Measurements from ENCODE around the gene SRGAP1.

Gene SRGAP1

DNA sequence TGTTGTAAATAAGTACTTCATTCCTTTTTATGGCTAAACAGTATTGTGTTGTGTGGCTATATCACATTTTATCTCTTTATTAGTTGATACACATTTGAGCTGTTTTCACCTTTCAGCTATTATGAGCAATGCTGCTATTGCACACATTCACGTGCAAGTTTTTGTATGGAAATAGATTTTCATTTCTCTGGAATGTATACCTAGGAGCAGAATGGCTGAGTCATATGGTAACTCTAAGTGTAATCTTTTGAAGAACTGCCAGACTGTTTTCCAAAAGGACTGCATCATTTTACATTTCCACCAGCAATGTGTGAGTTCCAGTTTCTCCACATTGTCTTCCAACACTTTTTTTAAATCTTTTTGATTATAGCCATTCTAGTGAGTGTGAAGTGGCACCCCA lies 134.0 kb downstream of the SRGAP1 start:
- no peak overlapping the region for H3K27ac ChIP-seq (ENCODE audit: extremely low read depth, low read depth, low read length)
- H3K36me3 ChIP-seq (ENCODE audit: control insufficient read depth in 2 of 2, insufficient read depth in 1 of 2, low read length in 2 of 2): no peaks in the 10 kb centered on the region
- POLR2A ChIA-PET: interaction anchor here (0.6 kb wide), 1 partner anchor 19 kb away, joined by 5 read pairs; no protein-coding TSS in a partner anchor
- H3K4me3 ChIP-seq (ENCODE audit: low read depth, low read length): no peak overlapping the region
- TF ChIP-seq, protein P1, sequence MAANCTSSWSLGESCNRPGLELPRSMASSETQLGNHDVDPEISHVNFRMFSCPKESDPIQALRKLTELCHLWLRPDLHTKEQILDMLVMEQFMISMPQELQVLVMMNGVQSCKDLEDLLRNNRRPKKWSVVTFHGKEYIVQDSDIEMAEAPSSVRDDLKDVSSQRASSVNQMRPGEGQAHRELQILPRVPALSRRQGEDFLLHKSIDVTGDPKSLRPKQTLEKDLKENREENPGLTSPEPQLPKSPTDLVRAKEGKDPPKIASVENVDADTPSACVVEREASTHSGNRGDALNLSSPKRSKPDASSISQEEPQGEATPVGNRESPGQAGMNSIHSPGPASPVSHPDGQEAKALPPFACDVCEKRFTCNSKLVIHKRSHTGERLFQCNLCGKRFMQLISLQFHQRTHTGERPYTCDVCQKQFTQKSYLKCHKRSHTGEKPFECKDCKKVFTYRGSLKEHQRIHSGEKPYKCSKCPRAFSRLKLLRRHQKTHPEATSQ (tag by site-specific recombination; IDR thresholded peaks at IDR 0.05): no peak
- TF ChIP-seq ZNF677 (tag by site-specific recombination; IDR thresholded peaks at IDR 0.05) (0 out of 2 replicates have a peak, but pooled peaks have one; percentile 15), ZNF140 (tag by site-specific recombination; IDR thresholded peaks at IDR 0.05) (no peak)
- H3K4me1 ChIP-seq (ENCODE audit: control insufficient read depth, insufficient read depth, low read length): no peaks in the 10 kb centered on the region
- CTCF ChIA-PET: interaction anchor here (0.7 kb wide), 1 partner anchor 147 kb away, joined by 4 read pairs; no protein-coding TSS in a partner anchor
- H3K9me3 ChIP-seq (ENCODE audit: control insufficient read depth, insufficient read depth, low read depth, low read length): no peaks in the 10 kb centered on the region

DNA sequence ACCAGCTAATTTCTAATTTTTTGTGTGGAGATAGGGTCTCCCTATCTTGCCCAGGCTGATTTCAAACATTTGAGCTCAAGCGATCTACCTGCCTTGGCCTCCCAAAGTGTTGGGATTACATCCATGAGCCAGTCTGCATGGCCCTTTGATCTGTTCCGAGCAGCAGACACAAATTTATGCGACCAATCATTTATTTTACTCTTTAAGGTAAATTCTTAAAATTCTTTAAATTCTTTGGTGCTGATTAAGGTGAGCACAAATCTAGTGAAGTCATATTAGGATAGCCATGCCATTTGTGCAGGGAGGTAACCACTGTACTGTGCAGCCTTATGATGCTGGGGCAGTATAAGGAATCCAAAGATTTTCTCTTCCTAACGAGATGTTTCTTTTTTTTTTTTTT lies 135.7 kb downstream of the SRGAP1 start:
- no peaks in the 10 kb centered on the region for H3K4me1 ChIP-seq (ENCODE audit: control insufficient read depth, insufficient read depth, low read length)
- no peak overlapping the region for H3K4me3 ChIP-seq (ENCODE audit: low read depth, low read length)
- ChIA-PET POLR2A (no interaction called here), CTCF (no interaction called here)
- TF ChIP-seq ZNF610 (tag by site-specific recombination; IDR thresholded peaks at IDR 0.05; ENCODE audit: borderline replicate concordance): no peak
- TF ChIP-seq ZNF155 (tag by site-specific recombination; IDR thresholded peaks at IDR 0.05): no peak
- TF ChIP-seq ZNF19 (tag by site-specific recombination; IDR thresholded peaks at IDR 0.05; ENCODE audit: low read depth): no peak
- TF ChIP-seq ZNF112 (tag by site-specific recombination; IDR thresholded peaks at IDR 0.05): no peak
- no peak for TF ChIP-seq PRDM1 (tag by site-specific recombination; IDR thresholded peaks at IDR 0.05)
- TF ChIP-seq GLI4 (tag by site-specific recombination; IDR thresholded peaks at IDR 0.05): no peak
- no peak for TF ChIP-seq GFI1B (tag by site-specific recombination; IDR thresholded peaks at IDR 0.05)
- no peak for TF ChIP-seq ZNF596 (tag by site-specific recombination; IDR thresholded peaks at IDR 0.05)
- TF ChIP-seq SALL2 (tag by site-specific recombination; IDR thresholded peaks at IDR 0.05; ENCODE audit: borderline replicate concordance): no peak
- TF ChIP-seq TRIM28 (IDR thresholded peaks at IDR 0.05; ENCODE audit: borderline replicate concordance, low read length): no peak
- TF ChIP-seq ZBTB20 (tag by site-specific recombination; IDR thresholded peaks at IDR 0.05): no peak
- TF ChIP-seq ZNF311 (tag by site-specific recombination; IDR thresholded peaks at IDR 0.05; ENCODE audit: borderline replicate concordance): no peak
- no peak overlapping the region for H3K27ac ChIP-seq (ENCODE audit: extremely low read depth, low read depth, low read length)
- no peaks in the 10 kb centered on the region for H3K9me3 ChIP-seq (ENCODE audit: control insufficient read depth, insufficient read depth, low read depth, low read length)
- no peaks in the 10 kb centered on the region for H3K36me3 ChIP-seq (ENCODE audit: control insufficient read depth in 2 of 2, insufficient read depth in 1 of 2, low read length in 2 of 2)

DNA sequence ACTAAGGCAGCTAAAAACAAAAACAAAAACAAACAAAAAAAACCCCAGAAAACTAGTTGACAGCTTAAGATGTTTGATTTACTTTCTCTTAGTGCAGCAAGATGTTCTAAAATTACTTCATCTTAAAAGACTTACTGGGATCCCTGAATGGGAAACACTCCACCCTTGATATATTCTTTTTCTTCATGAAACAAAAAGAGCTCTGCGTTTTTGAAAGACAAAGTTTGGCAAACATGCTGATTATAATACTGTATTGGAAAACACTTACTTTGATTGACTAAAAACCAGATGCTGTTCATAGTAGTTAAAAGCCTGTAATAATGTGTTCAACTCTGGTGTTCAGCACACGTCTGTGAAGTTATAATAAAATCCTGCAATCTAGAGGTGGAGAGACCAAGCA lies 136.8 kb downstream of the SRGAP1 start:
- Histone ChIP-seq H3K4me1 (ENCODE audit: control insufficient read depth, insufficient read depth, low read length) (no peaks in the 10 kb centered on the region), H3K4me3 (ENCODE audit: low read depth, low read length) (no peak overlapping the region), H3K27ac (ENCODE audit: extremely low read depth, low read depth, low read length) (no peak overlapping the region), H3K9me3 (ENCODE audit: control insufficient read depth, insufficient read depth, low read depth, low read length) (no peaks in the 10 kb centered on the region), H3K36me3 (ENCODE audit: control insufficient read depth in 2 of 2, insufficient read depth in 1 of 2, low read length in 2 of 2) (no peaks in the 10 kb centered on the region)
- CTCF ChIA-PET: no interaction called here
- POLR2A ChIA-PET: no interaction called here
- TF ChIP-seq, protein P2, sequence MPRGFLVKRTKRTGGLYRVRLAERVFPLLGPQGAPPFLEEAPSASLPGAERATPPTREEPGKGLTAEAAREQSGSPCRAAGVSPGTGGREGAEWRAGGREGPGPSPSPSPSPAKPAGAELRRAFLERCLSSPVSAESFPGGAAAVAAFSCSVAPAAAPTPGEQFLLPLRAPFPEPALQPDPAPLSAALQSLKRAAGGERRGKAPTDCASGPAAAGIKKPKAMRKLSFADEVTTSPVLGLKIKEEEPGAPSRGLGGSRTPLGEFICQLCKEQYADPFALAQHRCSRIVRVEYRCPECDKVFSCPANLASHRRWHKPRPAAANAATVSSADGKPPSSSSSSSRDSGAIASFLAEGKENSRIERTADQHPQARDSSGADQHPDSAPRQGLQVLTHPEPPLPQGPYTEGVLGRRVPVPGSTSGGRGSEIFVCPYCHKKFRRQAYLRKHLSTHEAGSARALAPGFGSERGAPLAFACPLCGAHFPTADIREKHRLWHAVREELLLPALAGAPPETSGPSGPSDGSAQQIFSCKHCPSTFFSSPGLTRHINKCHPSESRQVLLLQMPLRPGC (tag by site-specific recombination; IDR thresholded peaks at IDR 0.05): no peak

DNA sequence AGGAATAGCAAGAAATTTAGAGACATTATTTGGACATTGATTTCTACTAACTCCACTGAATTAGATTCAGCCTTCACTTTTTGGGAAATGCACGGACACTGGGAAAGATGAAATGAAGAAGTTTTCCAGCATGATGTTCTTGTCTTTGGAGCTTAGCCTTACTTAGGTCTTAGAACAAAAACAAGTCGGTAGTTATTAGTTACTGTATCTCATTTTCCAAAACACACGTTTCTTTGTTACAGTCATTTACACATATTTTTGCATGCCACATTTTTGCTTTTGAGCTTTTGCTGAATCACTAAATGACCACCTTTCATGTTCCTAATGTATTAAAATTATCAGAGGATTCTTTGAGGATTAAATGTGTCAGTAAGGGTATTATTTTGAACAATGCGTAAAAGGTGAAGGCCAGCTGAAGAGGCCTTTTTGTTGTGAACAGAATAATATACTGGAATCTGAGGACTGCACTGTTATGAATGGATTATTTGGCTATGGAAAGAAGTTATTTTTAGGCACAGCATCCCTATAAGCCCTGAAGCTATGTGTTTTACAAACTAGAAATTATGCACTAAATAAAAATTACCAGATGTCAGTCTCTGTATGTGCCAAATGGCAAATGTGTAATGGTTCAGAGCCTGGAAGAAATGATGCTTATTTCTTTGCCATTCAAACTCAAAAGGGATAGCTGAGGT lies 138.2 kb downstream of the SRGAP1 start:
- Histone ChIP-seq H3K4me1 (ENCODE audit: control insufficient read depth, insufficient read depth, low read length) (no peaks in the 10 kb centered on the region), H3K36me3 (ENCODE audit: control insufficient read depth in 2 of 2, insufficient read depth in 1 of 2, low read length in 2 of 2) (no peaks in the 10 kb centered on the region), H3K4me3 (ENCODE audit: low read depth, low read length) (no peak overlapping the region), H3K9me3 (ENCODE audit: control insufficient read depth, insufficient read depth, low read depth, low read length) (no peaks in the 10 kb centered on the region), H3K27ac (ENCODE audit: extremely low read depth, low read depth, low read length) (no peak overlapping the region)
- ChIA-PET POLR2A (no interaction called here), CTCF (interaction anchor here (0.6 to 1.2 kb wide), 2 partner anchors 129 to 139 kb away, joined by 3 to 4 read pairs; partner anchors contain the start of gene SRGAP1)
- TF ChIP-seq, protein P3, sequence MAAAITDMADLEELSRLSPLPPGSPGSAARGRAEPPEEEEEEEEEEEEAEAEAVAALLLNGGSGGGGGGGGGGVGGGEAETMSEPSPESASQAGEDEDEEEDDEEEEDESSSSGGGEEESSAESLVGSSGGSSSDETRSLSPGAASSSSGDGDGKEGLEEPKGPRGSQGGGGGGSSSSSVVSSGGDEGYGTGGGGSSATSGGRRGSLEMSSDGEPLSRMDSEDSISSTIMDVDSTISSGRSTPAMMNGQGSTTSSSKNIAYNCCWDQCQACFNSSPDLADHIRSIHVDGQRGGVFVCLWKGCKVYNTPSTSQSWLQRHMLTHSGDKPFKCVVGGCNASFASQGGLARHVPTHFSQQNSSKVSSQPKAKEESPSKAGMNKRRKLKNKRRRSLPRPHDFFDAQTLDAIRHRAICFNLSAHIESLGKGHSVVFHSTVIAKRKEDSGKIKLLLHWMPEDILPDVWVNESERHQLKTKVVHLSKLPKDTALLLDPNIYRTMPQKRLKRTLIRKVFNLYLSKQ (tag by site-specific recombination; IDR thresholded peaks at IDR 0.05; ENCODE audit: borderline replicate concordance): no peak
- no peak for TF ChIP-seq HOXA7 (CRISPR knock-in tag; IDR thresholded peaks at IDR 0.05; ENCODE audit: borderline replicate concordance)
- TF ChIP-seq ZNF16 (tag by site-specific recombination; IDR thresholded peaks at IDR 0.05; ENCODE audit: low read depth): no peak
- TF ChIP-seq KLF8 (tag by site-specific recombination; IDR thresholded peaks at IDR 0.05): no peak
- TF ChIP-seq, protein P4, sequence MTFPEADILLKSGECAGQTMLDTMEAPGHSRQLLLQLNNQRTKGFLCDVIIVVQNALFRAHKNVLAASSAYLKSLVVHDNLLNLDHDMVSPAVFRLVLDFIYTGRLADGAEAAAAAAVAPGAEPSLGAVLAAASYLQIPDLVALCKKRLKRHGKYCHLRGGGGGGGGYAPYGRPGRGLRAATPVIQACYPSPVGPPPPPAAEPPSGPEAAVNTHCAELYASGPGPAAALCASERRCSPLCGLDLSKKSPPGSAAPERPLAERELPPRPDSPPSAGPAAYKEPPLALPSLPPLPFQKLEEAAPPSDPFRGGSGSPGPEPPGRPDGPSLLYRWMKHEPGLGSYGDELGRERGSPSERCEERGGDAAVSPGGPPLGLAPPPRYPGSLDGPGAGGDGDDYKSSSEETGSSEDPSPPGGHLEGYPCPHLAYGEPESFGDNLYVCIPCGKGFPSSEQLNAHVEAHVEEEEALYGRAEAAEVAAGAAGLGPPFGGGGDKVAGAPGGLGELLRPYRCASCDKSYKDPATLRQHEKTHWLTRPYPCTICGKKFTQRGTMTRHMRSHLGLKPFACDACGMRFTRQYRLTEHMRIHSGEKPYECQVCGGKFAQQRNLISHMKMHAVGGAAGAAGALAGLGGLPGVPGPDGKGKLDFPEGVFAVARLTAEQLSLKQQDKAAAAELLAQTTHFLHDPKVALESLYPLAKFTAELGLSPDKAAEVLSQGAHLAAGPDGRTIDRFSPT (tag by site-specific recombination; IDR thresholded peaks at IDR 0.05): no peak
- no peak for TF ChIP-seq ZNF776 (tag by site-specific recombination; IDR thresholded peaks at IDR 0.05; ENCODE audit: borderline replicate concordance)
